Measurements from ENCODE around the gene DIAPH3. TPM values are rescaled to one million over a fixed set of nuclear protein-coding genes. Genes with fewer than 3 reads are reported as not detected.
"Not testable (repeated sequence)": the region's sequence is repeated elsewhere in the genome, so short reads cannot be mapped to it uniquely, and the experiment has no call there.

DIAPH3 gene
- total RNA-seq, 1 donor from 2014 or later: 11.4 TPM

GRCh38 chr13:60201286-60201685, 37.6 kb upstream of the DIAPH3 start:
- H3K27me3 Mint-ChIP-seq: no peaks in the 10 kb centered on the region
- no peak overlapping the region for H3K27ac Mint-ChIP-seq
- DNase-seq (ENCODE audit: low spot score, unreplicated experiment): no peak
- H3K36me3 Mint-ChIP-seq (ENCODE audit: insufficient read depth): no peaks in the 10 kb centered on the region
- no peak overlapping the region for H3K4me3 Mint-ChIP-seq (ENCODE audit: low read depth)
- peaks cover 6% of the 10 kb centered on the region for H3K4me1 Mint-ChIP-seq (ENCODE audit: low read depth)
- no peaks in the 10 kb centered on the region for H3K9me3 Mint-ChIP-seq (ENCODE audit: low read depth)
- no peak for TF ChIP-seq CTCF (IDR thresholded peaks at IDR 0.05; ENCODE audit: unreplicated experiment)

- not testable (repeated sequence) for H3K4me1 Mint-ChIP-seq (ENCODE audit: low read depth); H3K4me3 Mint-ChIP-seq (ENCODE audit: low read depth); H3K36me3 Mint-ChIP-seq (ENCODE audit: insufficient read depth); H3K27ac Mint-ChIP-seq; H3K9me3 Mint-ChIP-seq (ENCODE audit: low read depth); DNase-seq (ENCODE audit: low spot score, unreplicated experiment); H3K27me3 Mint-ChIP-seq
Observed at GRCh38 chr13:60195893-60196292, 32.2 kb upstream of the DIAPH3 start.

GRCh38 chr13:60182907-60183306, 19.2 kb upstream of the DIAPH3 start:
- Mint-ChIP-seq H3K4me3 (ENCODE audit: low read depth) (no peak overlapping the region), H3K27ac (no peak overlapping the region), H3K9me3 (ENCODE audit: low read depth) (no peaks in the 10 kb centered on the region), H3K4me1 (ENCODE audit: low read depth) (no peaks in the 10 kb centered on the region), H3K27me3 (no peaks in the 10 kb centered on the region), H3K36me3 (ENCODE audit: insufficient read depth) (no peaks in the 10 kb centered on the region)
- DNase-seq (ENCODE audit: low spot score, unreplicated experiment): no peak
- no peak for TF ChIP-seq CTCF (IDR thresholded peaks at IDR 0.05; ENCODE audit: unreplicated experiment)

- Mint-ChIP-seq H3K9me3 (ENCODE audit: low read depth) (no peaks in the 10 kb centered on the region), H3K27me3 (peaks cover 5% of the 10 kb centered on the region), H3K4me3 (ENCODE audit: low read depth) (no peak overlapping the region), H3K27ac (no peak overlapping the region), H3K4me1 (ENCODE audit: low read depth) (no peaks in the 10 kb centered on the region), H3K36me3 (ENCODE audit: insufficient read depth) (no peaks in the 10 kb centered on the region)
- TF ChIP-seq CTCF (IDR thresholded peaks at IDR 0.05; ENCODE audit: unreplicated experiment): no peak
- no peak for DNase-seq (ENCODE audit: low spot score, unreplicated experiment)
Observed at GRCh38 chr13:60178327-60178726, 14.6 kb upstream of the DIAPH3 start.

- Mint-ChIP-seq H3K27ac (no peak overlapping the region), H3K9me3 (ENCODE audit: low read depth) (no peaks in the 10 kb centered on the region), H3K4me1 (ENCODE audit: low read depth) (no peaks in the 10 kb centered on the region), H3K4me3 (ENCODE audit: low read depth) (no peak overlapping the region), H3K36me3 (ENCODE audit: insufficient read depth) (no peaks in the 10 kb centered on the region), H3K27me3 (peaks cover 5% of the 10 kb centered on the region)
- no peak for TF ChIP-seq CTCF (IDR thresholded peaks at IDR 0.05; ENCODE audit: unreplicated experiment)
- DNase-seq (ENCODE audit: low spot score, unreplicated experiment): no peak
Observed at GRCh38 chr13:60175571-60175970, 11.8 kb upstream of the DIAPH3 start.

GRCh38 chr13:60174113-60174512, 10.4 kb upstream of the DIAPH3 start:
- H3K27ac Mint-ChIP-seq: no peak overlapping the region
- no peak overlapping the region for H3K4me3 Mint-ChIP-seq (ENCODE audit: low read depth)
- H3K36me3 Mint-ChIP-seq (ENCODE audit: insufficient read depth): no peaks in the 10 kb centered on the region
- no peaks in the 10 kb centered on the region for H3K4me1 Mint-ChIP-seq (ENCODE audit: low read depth)
- H3K27me3 Mint-ChIP-seq: peaks cover 5% of the 10 kb centered on the region
- no peak for TF ChIP-seq CTCF (IDR thresholded peaks at IDR 0.05; ENCODE audit: unreplicated experiment)
- DNase-seq (ENCODE audit: low spot score, unreplicated experiment): no peak
- H3K9me3 Mint-ChIP-seq (ENCODE audit: low read depth): no peaks in the 10 kb centered on the region

Measured in progenitor cell of endocrine pancreas (in vitro differentiated cells).